Activated naive CD4-positive, alpha-beta T cell (primary cell): Measurements from ENCODE around the gene JRKL.
"Not testable (repeated sequence)": the region's sequence is repeated elsewhere in the genome, so short reads cannot be mapped to it uniquely, and the experiment has no call there.

Source experiments
- DNase-seq, 4 experiments: peaks; one replicate each; lab custom pipeline; 2025; lab: John Stamatoyannopoulos, UW

JRKL gene

GRCh38 chr11:96394773-96395172 is 5.0 kb downstream of the JRKL start:
- DNase-seq, result no peak

DNA sequence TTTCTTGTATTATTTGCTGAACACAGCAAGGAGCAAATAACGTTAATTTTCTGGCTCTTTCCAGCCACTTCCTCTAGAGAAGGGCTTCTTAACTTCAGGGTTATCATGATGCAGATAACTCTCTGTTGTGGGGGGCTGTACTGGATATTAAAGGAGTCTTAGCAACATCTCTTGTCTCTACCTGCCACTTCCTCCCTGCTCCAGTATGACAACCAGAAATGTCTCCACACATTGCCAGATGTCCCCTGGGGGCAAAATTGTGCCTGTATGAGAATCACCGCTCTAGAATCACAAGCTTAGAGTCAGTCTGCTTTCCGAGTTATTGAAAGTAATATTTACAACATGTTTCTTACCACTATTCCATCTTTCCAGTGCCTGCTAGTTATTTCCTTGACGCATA is 6.8 kb downstream of the JRKL start:
- DNase-seq, result no peak

DNA sequence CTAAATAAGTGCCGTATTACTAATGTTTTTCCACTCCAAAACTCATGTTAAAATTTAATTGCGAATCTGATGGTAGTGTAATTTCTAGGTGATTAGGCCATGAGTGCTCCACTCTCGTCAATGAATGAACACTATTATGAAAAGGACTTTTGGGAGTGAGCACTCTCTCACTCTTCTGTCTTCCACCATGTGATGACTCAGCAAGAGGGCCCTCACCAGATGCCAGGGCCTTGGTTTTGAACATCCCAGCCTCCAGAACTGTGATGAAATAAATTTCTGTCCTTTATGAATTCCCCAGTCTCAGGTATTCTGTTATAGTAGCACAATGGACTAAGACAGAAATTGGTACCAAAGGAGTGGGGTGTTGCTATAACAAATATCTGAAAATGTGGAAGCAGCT is 8.1 kb downstream of the JRKL start:
- no peak for DNase-seq

DNA sequence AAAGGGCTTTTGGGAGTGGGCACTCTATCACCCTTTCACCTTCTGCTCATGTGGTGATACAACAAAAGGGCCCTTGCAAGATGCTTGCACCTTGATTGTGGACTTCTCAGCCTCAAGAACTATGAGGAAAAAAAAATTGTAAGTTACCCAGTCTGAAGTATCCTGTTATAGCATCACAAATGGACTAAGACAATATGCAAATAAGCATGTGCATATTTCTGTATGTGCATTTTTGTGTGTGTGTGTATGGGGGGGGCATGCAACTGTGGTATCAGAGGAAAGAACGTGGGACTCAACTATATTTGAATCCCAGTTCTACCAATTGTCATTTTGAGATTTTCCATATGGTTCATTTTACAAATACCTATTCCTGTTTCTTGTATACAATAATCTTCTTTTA is 10.9 kb downstream of the JRKL start:
- no peak for DNase-seq

GRCh38 chr11:96411412-96411811 is 21.6 kb downstream of the JRKL start:
- not testable (repeated sequence) for DNase-seq

- no peak for DNase-seq
Measured at GRCh38 chr11:96412761-96413381, 23.1 kb downstream of the JRKL start.

DNA sequence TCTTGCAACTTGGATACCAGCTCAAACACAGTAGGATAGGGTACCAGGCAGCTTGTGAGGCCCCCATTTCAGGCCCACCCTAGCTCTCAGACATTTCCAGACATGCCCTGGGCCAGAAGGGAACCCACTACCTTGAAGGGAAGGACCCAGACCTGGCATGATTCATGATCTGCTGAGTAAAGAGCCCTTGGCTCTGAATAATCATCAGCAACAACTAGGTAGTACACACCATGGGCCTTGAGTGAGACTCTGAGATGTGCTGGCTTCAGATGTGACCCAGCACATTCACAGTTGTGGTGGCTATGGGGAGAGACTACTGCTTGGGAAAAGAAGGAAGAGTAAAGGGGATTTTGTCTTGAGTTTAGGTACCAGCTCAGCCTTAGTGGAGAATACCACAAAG is 23.6 kb downstream of the JRKL start:
- DNase-seq, result no peak

DNA sequence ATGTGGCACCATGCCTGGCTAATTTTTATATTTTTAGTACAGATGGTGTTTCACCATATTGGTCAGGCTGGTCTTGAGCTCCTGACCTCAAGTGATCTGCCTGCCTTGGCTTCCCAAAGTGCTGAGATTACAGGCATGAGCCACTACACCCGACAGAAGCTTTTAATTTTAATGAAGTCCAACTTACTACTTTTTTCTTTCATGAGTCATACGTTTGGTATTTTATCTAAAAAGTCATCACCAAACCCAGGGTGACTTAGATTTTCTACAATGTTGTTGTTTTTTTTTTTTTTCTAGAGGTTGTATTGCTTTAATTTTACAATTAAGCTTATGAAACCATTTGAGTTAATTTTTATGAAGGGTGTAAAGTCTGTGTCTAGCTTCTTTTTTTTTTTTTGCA is 34.9 kb downstream of the JRKL start:
- DNase-seq, result no peak

DNA sequence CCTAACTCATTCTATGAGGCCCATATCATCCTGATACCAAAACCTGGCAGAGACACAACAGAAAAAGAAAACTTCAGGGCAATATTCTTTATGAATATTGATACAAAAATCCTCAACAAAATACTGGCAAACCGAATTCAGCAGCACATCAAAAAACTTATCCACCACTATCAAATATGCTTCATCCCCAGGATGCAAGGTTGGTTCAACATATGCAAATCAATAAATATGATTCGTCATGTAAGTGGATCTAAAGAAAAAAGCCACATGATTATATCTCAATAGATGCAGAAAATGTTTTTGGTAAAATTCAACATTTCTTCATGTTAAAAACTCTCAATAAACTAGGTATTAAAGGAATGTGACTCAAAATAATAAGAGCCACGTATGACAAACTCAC is 40.9 kb downstream of the JRKL start:
- DNase-seq, result no peak

- not testable (repeated sequence) for DNase-seq
Measured at GRCh38 chr11:96432654-96433053, 42.8 kb downstream of the JRKL start.
